ENCODE data around the gene TMEM252.

TMEM252 gene

GRCh38 chr9:68506551-68506950, 34.1 kb downstream of the TMEM252 start:
- CTCF ChIA-PET: interaction anchor here (1.0 to 2.4 kb wide), 4 partner anchors 9 to 77 kb away, joined by 3 to 8 read pairs (median 4); no protein-coding TSS in a partner anchor
- POLR2A ChIA-PET: no interaction called here
- no peak for TF ChIP-seq CTCF (IDR thresholded peaks at IDR 0.05; ENCODE audit: insufficient read depth, low read length, missing control alignments)
- no peak for DNase-seq (ENCODE audit: low read depth, low spot score)
- H3K4me3 ChIP-seq (ENCODE audit: low read depth, low read length): no peak overlapping the region

GRCh38 chr9:68505681-68506409, 34.8 kb downstream of the TMEM252 start:
- H3K4me3 ChIP-seq (ENCODE audit: low read depth, low read length): no peak overlapping the region
- ChIA-PET CTCF (interaction anchor here (1.0 to 2.4 kb wide), 4 partner anchors 8 to 78 kb away, joined by 3 to 8 read pairs (median 4); no protein-coding TSS in a partner anchor), POLR2A (no interaction called here)
- DNase-seq (ENCODE audit: low read depth, low spot score): no peak
- TF ChIP-seq CTCF (IDR thresholded peaks at IDR 0.05; ENCODE audit: insufficient read depth, low read length, missing control alignments): no peak

GRCh38 chr9:68502279-68502678, 38.4 kb downstream of the TMEM252 start:
- TF ChIP-seq CTCF (IDR thresholded peaks at IDR 0.05; ENCODE audit: insufficient read depth, low read length, missing control alignments): no peak
- ChIA-PET CTCF (no interaction called here), POLR2A (no interaction called here)
- no peak overlapping the region for H3K4me3 ChIP-seq (ENCODE audit: low read depth, low read length)
- DNase-seq (ENCODE audit: low read depth, low spot score): no peak

- no peak for DNase-seq (ENCODE audit: low read depth, low spot score)
- POLR2A ChIA-PET: no interaction called here
- no peak overlapping the region for H3K4me3 ChIP-seq (ENCODE audit: low read depth, low read length)
- TF ChIP-seq CTCF (IDR thresholded peaks at IDR 0.05; ENCODE audit: insufficient read depth, low read length, missing control alignments): no peak
- CTCF ChIA-PET: interaction anchor here (0.7 kb wide), 1 partner anchor 59 kb away, joined by 3 read pairs; no protein-coding TSS in a partner anchor
Observed at GRCh38 chr9:68500457-68501381, 40.0 kb downstream of the TMEM252 start.

GRCh38 chr9:68498816-68499215, 41.9 kb downstream of the TMEM252 start:
- ChIA-PET CTCF (no interaction called here), POLR2A (no interaction called here)
- TF ChIP-seq CTCF (IDR thresholded peaks at IDR 0.05; ENCODE audit: insufficient read depth, low read length, missing control alignments): no peak
- no peak for DNase-seq (ENCODE audit: low read depth, low spot score)
- H3K4me3 ChIP-seq (ENCODE audit: low read depth, low read length): no peak overlapping the region

GRCh38 chr9:68497629-68498028, 43.1 kb downstream of the TMEM252 start:
- ChIA-PET CTCF (interaction anchor here (0.7 kb wide), 1 partner anchor 9 kb away, joined by 3 read pairs; no protein-coding TSS in a partner anchor), POLR2A (no interaction called here)
- no peak for TF ChIP-seq CTCF (IDR thresholded peaks at IDR 0.05; ENCODE audit: insufficient read depth, low read length, missing control alignments)
- H3K4me3 ChIP-seq (ENCODE audit: low read depth, low read length): no peak overlapping the region
- DNase-seq (ENCODE audit: low read depth, low spot score): no peak

All from AG04449 (cell line).